22Rv1 (cell line): ENCODE data around the gene THEMIS.

Source experiments
- H3K27ac ChIP-seq: fragments of 450-650 bp; 2 replicates; pipeline ENCODE4 v1.5.1; 2017
- CTCF ChIP-seq: fragments of 450-650 bp; IDR thresholded peaks from 2 replicates; pipeline ENCODE4 v1.5.1; 2017; ENCODE audit warnings: mild to moderate bottlenecking
- ZFX ChIP-seq: fragments of 450-650 bp; IDR thresholded peaks from 2 replicates; pipeline ENCODE4 v1.6.1; 2017; ENCODE audit warnings: antibody characterized with exemption, borderline replicate concordance

THEMIS gene

GRCh38 chr6:127844529-127844928 is 56.3 kb downstream of the THEMIS start:
- no peak for TF ChIP-seq CTCF
- TF ChIP-seq ZFX = no peak
- H3K27ac ChIP-seq = no peak overlapping the region

- TF ChIP-seq CTCF = no peak
- H3K27ac ChIP-seq = no peak overlapping the region
These were observed 57.3 kb downstream of the THEMIS start for GRCh38 chr6:127843582-127843981.

- TF ChIP-seq CTCF (no peak), ZFX (no peak)
- no peak overlapping the region for H3K27ac ChIP-seq
These were observed 58.3 kb downstream of the THEMIS start for GRCh38 chr6:127842562-127842961.

GRCh38 chr6:127841811-127842210 is 59.0 kb downstream of the THEMIS start:
- TF ChIP-seq ZFX = no peak
- TF ChIP-seq CTCF = no peak
- no peak overlapping the region for H3K27ac ChIP-seq

GRCh38 chr6:127834136-127834535 is 66.7 kb downstream of the THEMIS start:
- no peak for TF ChIP-seq ZFX
- TF ChIP-seq CTCF = no peak
- no peak overlapping the region for H3K27ac ChIP-seq

- H3K27ac ChIP-seq = no peak overlapping the region
- TF ChIP-seq CTCF (no peak), ZFX (no peak)
These were observed 67.5 kb downstream of the THEMIS start for GRCh38 chr6:127833336-127833735.

- no peak overlapping the region for H3K27ac ChIP-seq
- no peak for TF ChIP-seq ZFX
These were observed 68.5 kb downstream of the THEMIS start for GRCh38 chr6:127832381-127832780.

- H3K27ac ChIP-seq = no peak overlapping the region
- TF ChIP-seq CTCF (no peak), ZFX (no peak)
These were observed 76.8 kb downstream of the THEMIS start for GRCh38 chr6:127824061-127824460.
